Type B pancreatic cell (in vitro differentiated cells): Measurements from ENCODE around the gene CRHR1. TPM values are rescaled to one million over a fixed set of nuclear protein-coding genes. Genes with fewer than 3 reads are reported as not detected.

Experiments used
- DNase-seq: peaks from one replicate; pipeline ENCODE4 v3.0.0; 2021; ENCODE audit warnings: mixed read lengths; ENCODE audit not compliant: unreplicated experiment; ENCODE audit errors: extremely low spot score
- H3K27ac Mint-ChIP-seq: 2 replicates; pipeline ENCODE4 v1.8.0; 2021; ENCODE audit warnings: mild to moderate bottlenecking, mixed read lengths
- H3K27me3 Mint-ChIP-seq: 2 replicates; pipeline ENCODE4 v1.8.0; 2021; ENCODE audit warnings: mixed read lengths
- H3K36me3 Mint-ChIP-seq: 2 replicates; pipeline ENCODE4 v1.8.0; 2021; ENCODE audit warnings: mixed read lengths
- H3K4me1 Mint-ChIP-seq: one replicate; pipeline ENCODE4 v1.8.0; 2021; ENCODE audit warnings: mixed read lengths; ENCODE audit not compliant: unreplicated experiment
- H3K4me3 Mint-ChIP-seq: 2 replicates; pipeline ENCODE4 v1.8.0; 2021; ENCODE audit warnings: mild to moderate bottlenecking, mixed read lengths
- H3K9me3 Mint-ChIP-seq: 2 replicates; pipeline ENCODE4 v1.8.0; 2021; ENCODE audit warnings: mixed read lengths
- total RNA-seq: library from RNA; stranded (reverse); gene quantifications from 2 replicates; pipeline ENCODE4 v1.2.1, GENCODE V29; 2021; ENCODE audit warnings: low replicate concordance
- TF ChIP-seq, protein P1 (sequence below): fragments of 200-600 bp; sonication (generic); conservative IDR thresholded peaks from 2 replicates; pipeline ENCODE4 v1.5.0; 2021; ENCODE audit warnings: antibody characterized with exemption, mild to moderate bottlenecking

Gene CRHR1
- total RNA-seq, 1 donor from 2014 or later, result 0.43 TPM

DNA sequence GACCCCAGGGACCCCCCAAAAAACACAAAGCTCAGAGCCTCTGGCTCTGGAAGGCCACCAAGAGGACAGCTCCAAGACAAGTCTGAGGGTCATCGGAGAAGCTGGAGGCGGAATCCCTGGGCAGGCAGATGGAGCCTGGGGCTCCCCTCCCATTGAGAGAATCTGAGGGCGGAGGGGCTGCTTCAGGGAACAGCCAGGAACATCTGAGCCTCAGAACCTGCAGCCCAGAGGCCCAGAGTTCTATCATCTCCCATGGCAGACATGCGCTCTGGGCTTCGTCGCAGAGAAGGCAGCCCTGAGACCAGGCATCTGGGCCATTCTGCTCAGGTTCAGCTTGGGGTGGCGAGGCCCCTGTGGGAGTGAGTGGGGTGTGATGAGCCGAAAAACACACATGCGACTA is 53.5 kb downstream of the CRHR1 start:
- Mint-ChIP-seq H3K9me3 (no peaks in the 10 kb centered on the region), H3K4me1 (no peaks in the 10 kb centered on the region), H3K4me3 (no peak overlapping the region), H3K36me3 (no peaks in the 10 kb centered on the region), H3K27ac (no peak overlapping the region), H3K27me3 (peaks cover 23% of the 10 kb centered on the region)
- DNase-seq, result no peak
- TF ChIP-seq, protein P1, sequence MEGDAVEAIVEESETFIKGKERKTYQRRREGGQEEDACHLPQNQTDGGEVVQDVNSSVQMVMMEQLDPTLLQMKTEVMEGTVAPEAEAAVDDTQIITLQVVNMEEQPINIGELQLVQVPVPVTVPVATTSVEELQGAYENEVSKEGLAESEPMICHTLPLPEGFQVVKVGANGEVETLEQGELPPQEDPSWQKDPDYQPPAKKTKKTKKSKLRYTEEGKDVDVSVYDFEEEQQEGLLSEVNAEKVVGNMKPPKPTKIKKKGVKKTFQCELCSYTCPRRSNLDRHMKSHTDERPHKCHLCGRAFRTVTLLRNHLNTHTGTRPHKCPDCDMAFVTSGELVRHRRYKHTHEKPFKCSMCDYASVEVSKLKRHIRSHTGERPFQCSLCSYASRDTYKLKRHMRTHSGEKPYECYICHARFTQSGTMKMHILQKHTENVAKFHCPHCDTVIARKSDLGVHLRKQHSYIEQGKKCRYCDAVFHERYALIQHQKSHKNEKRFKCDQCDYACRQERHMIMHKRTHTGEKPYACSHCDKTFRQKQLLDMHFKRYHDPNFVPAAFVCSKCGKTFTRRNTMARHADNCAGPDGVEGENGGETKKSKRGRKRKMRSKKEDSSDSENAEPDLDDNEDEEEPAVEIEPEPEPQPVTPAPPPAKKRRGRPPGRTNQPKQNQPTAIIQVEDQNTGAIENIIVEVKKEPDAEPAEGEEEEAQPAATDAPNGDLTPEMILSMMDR, result no peak

DNA sequence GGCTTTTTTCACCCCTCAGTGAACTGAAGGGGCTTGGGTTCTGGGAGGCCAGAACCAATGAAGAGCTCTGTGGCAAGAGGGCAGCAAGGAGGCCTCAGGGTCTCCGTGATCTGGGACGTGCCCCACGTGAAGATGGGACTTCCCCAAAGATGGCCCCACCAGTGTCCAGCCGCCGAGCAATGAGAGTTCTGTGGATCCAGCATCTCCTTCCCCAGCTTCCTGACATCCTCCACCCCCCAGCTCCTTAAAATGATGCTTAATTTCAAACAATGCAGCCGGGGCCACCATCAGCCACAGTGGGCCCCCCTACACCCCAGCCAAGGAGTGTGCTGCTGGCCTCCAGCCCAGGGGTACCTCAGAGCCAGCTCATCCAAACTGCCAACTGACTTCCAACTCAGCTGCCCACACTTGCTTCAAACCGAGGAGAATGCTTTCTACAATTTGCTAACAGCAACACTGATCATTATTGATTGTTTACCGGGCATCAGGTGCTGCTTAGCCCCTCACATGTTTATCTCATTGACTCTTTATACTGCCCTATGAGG is 54.7 kb downstream of the CRHR1 start:
- H3K4me3 Mint-ChIP-seq, result no peak overlapping the region
- H3K27ac Mint-ChIP-seq, result no peak overlapping the region
- no peak for DNase-seq
- peaks cover 23% of the 10 kb centered on the region for H3K27me3 Mint-ChIP-seq
- TF ChIP-seq, protein P1, result no peak
- H3K36me3 Mint-ChIP-seq, result no peaks in the 10 kb centered on the region
- no peaks in the 10 kb centered on the region for H3K9me3 Mint-ChIP-seq
- H3K4me1 Mint-ChIP-seq, result no peaks in the 10 kb centered on the region

DNA sequence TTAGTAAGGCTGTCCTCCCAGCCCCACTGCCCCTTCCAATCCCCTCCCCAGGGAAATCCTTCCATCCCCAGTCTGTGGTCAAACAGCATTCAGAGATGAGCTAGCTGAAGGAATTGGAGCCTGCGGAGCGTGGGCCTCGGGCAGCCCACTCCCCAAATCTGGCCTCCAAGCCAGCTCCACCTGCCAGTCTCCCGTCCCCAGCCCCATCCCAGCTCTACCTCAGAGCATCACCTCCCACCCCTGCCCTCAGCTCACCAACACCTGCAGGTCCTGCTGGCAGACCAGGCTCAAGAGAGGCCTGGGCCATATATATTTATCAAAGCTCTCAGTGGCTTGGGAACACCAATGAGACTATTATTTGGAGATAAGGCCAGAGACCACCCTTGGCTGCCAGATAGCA is 55.3 kb downstream of the CRHR1 start:
- Mint-ChIP-seq H3K27ac (no peak overlapping the region), H3K36me3 (no peaks in the 10 kb centered on the region), H3K4me1 (no peaks in the 10 kb centered on the region), H3K9me3 (no peaks in the 10 kb centered on the region), H3K4me3 (no peak overlapping the region), H3K27me3 (peaks cover 23% of the 10 kb centered on the region)
- DNase-seq, result no peak
- TF ChIP-seq, protein P1, result no peak

DNA sequence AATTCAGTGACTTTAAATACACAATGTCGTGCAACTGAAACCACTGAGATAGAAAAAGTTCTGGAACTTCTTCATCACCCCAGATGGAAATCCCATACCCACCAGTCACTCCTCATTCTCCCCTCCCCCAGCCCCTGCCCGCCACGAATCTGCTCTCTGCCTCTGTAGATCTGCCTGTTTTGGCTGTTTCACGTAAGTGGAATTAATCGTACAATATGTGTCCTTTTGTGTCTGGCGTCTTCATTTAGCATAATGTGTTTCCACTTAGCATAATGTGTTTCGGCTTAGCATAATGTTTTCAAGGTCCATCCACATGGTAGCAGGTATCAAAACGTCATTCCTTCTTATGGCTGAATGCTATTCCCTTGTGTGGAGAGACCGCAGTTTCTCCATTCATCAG is 57.1 kb downstream of the CRHR1 start:
- TF ChIP-seq, protein P1, result no peak
- Mint-ChIP-seq H3K4me3 (no peak overlapping the region), H3K27me3 (peaks cover 24% of the 10 kb centered on the region)

DNA sequence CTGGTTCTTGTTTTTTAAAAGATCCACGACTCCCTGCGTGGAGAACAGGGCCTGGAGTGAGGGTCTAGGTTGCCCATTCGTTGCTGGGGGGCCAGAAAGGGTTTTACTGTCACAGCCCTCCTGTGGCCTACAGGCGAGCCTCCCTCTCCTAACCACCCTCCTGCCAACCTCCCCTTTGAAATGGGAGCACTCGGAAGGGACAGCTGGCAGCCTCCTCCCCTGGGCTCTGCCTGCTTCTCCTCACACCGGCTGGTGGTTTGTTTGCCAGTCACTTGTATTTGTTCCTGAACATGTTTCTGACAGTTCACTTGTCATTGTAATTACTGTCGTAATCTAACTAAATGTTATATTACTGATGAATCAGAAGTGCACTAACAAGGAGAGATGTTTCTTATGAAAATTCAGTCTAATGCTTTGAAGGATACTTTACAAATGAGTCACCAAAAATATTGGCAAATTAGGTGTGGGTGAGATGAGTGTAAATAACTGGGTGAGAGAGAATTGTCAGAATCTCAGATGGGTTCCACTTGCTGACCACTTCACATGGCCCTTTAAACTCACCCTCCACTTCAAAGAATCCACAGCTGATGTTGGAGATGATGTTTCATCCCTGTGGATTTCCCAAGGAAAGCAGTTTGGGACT is 57.9 kb downstream of the CRHR1 start:
- Mint-ChIP-seq H3K27ac (no peak overlapping the region), H3K4me3 (no peak overlapping the region), H3K9me3 (no peaks in the 10 kb centered on the region), H3K36me3 (no peaks in the 10 kb centered on the region), H3K27me3 (peaks cover 20% of the 10 kb centered on the region), H3K4me1 (no peaks in the 10 kb centered on the region)
- DNase-seq, result no peak
- TF ChIP-seq, protein P1, result no peak

More for the DNA sequence above, 57.1 kb downstream of the CRHR1 start:
- no peaks in the 10 kb centered on the region for H3K36me3 Mint-ChIP-seq
- H3K27ac Mint-ChIP-seq, result no peak overlapping the region
- H3K4me1 Mint-ChIP-seq, result no peaks in the 10 kb centered on the region
- no peaks in the 10 kb centered on the region for H3K9me3 Mint-ChIP-seq
- DNase-seq, result no peak
